Endothelial cell (in vitro differentiated cells): Measurements from ENCODE around the gene FAM187B. TPM values are rescaled to one million over a fixed set of nuclear protein-coding genes. Genes with fewer than 3 reads are reported as not detected.

Source experiments
- DNase-seq: peaks from one replicate; pipeline ENCODE4 v3.0.0; 2021; ENCODE audit warnings: low spot score
- H3K27ac Mint-ChIP-seq: one replicate; pipeline ENCODE4 v1.8.0; 2021; ENCODE audit warnings: mixed read lengths, inconsistent platforms; ENCODE audit not compliant: unreplicated experiment
- H3K27me3 Mint-ChIP-seq: one replicate; pipeline ENCODE4 v1.8.0; 2021; ENCODE audit warnings: mild to moderate bottlenecking, moderate library complexity, mixed read lengths, inconsistent platforms; ENCODE audit not compliant: unreplicated experiment
- H3K36me3 Mint-ChIP-seq: one replicate; pipeline ENCODE4 v1.8.0; 2021; ENCODE audit warnings: mild to moderate bottlenecking, low read depth, mixed read lengths, inconsistent platforms; ENCODE audit not compliant: unreplicated experiment
- H3K4me1 Mint-ChIP-seq: one replicate; pipeline ENCODE4 v1.8.0; 2021; ENCODE audit warnings: mild to moderate bottlenecking, mixed read lengths, inconsistent platforms; ENCODE audit not compliant: unreplicated experiment
- H3K4me3 Mint-ChIP-seq: one replicate; pipeline ENCODE4 v1.8.0; 2021; ENCODE audit warnings: mild to moderate bottlenecking, mixed read lengths, inconsistent platforms; ENCODE audit not compliant: unreplicated experiment
- H3K9me3 Mint-ChIP-seq: one replicate; pipeline ENCODE4 v1.8.0; 2021; ENCODE audit warnings: mixed read lengths, inconsistent platforms; ENCODE audit not compliant: unreplicated experiment
- CTCF ChIP-seq: fragments of 200-600 bp; sonication (generic); IDR thresholded peaks from one replicate; pipeline ENCODE4 v1.5.0; 2021; ENCODE audit warnings: antibody characterized with exemption; ENCODE audit not compliant: unreplicated experiment
- total RNA-seq: library from RNA; stranded (reverse); fragmentation: NEBNext Ultra II Directional; extraction: Animal tissue kit (Norgen Biotek cat#: 25700); gene quantifications from one replicate; pipeline ENCODE4 v1.2.1, GENCODE V29; 2021; ENCODE audit not compliant: unreplicated experiment

FAM187B gene
- total RNA-seq, 1 donor from 2014 or later = not detected

GRCh38 chr19:35216016-35216832, 12.3 kb downstream of the FAM187B start:
- Mint-ChIP-seq H3K36me3 (no peaks in the 10 kb centered on the region), H3K27me3 (peaks cover 6% of the 10 kb centered on the region)

GRCh38 chr19:35214766-35215422, 13.6 kb downstream of the FAM187B start:
- no peak for DNase-seq
- H3K36me3 Mint-ChIP-seq = no peaks in the 10 kb centered on the region
- no peak for TF ChIP-seq CTCF
- H3K9me3 Mint-ChIP-seq = peaks cover 5% of the 10 kb centered on the region
- no peak overlapping the region for H3K4me3 Mint-ChIP-seq
- no peak overlapping the region for H3K27ac Mint-ChIP-seq
- no peaks in the 10 kb centered on the region for H3K4me1 Mint-ChIP-seq
- peaks cover 6% of the 10 kb centered on the region for H3K27me3 Mint-ChIP-seq

More at GRCh38 chr19:35216016-35216832, 12.3 kb downstream of the FAM187B start:
- Mint-ChIP-seq H3K4me3 (no peak overlapping the region), H3K27ac (no peak overlapping the region), H3K9me3 (peaks cover 5% of the 10 kb centered on the region), H3K4me1 (no peaks in the 10 kb centered on the region)
- DNase-seq = no peak
- no peak for TF ChIP-seq CTCF

GRCh38 chr19:35213663-35214632, 14.6 kb downstream of the FAM187B start:
- DNase-seq = no peak
- no peaks in the 10 kb centered on the region for H3K36me3 Mint-ChIP-seq

GRCh38 chr19:35212241-35212640, 16.3 kb downstream of the FAM187B start:
- Mint-ChIP-seq H3K9me3 (no peaks in the 10 kb centered on the region), H3K27me3 (peaks cover 1% of the 10 kb centered on the region), H3K4me3 (no peak overlapping the region), H3K4me1 (no peaks in the 10 kb centered on the region), H3K27ac (no peak overlapping the region), H3K36me3 (peaks cover 3% of the 10 kb centered on the region)
- no peak for TF ChIP-seq CTCF
- DNase-seq = no peak

More at GRCh38 chr19:35213663-35214632, 14.6 kb downstream of the FAM187B start:
- Mint-ChIP-seq H3K27ac (no peak overlapping the region), H3K4me1 (no peaks in the 10 kb centered on the region), H3K9me3 (no peaks in the 10 kb centered on the region), H3K4me3 (no peak overlapping the region), H3K27me3 (peaks cover 2% of the 10 kb centered on the region)
- no peak for TF ChIP-seq CTCF
